Measurements from ENCODE around the gene HOTAIR. TPM values are rescaled to one million over a fixed set of nuclear protein-coding genes. Genes with fewer than 3 reads are reported as not detected.
A peak's percentile ranks its signal among the peaks of the same experiment; 100 is the strongest.

Gene HOTAIR
- total RNA-seq, 2 experiments from 2014 or later: not detected

GRCh38 chr12:54016478-54016964 is 41.8 kb upstream of the HOTAIR start:
- POLR2A ChIA-PET: interaction anchor here (1.0 kb wide), 1 partner anchor 10 kb away, joined by 3 read pairs; no protein-coding TSS in a partner anchor
- Mint-ChIP-seq H3K4me1 (peaks cover 12% of the 10 kb centered on the region), H3K9me3 (no peaks in the 10 kb centered on the region), H3K27ac (no peak overlapping the region), H3K4me3 (no peak overlapping the region), H3K27me3 (peaks cover 81% of the 10 kb centered on the region), H3K36me3 (no peaks in the 10 kb centered on the region)
- DNase-seq (no peak), ATAC-seq (ENCODE audit: low read depth) (no peak)

- Mint-ChIP-seq H3K27ac (no peak overlapping the region), H3K36me3 (no peaks in the 10 kb centered on the region), H3K4me1 (peaks cover 12% of the 10 kb centered on the region), H3K27me3 (peaks cover 81% of the 10 kb centered on the region), H3K9me3 (no peaks in the 10 kb centered on the region), H3K4me3 (no peak overlapping the region)
- no peak for DNase-seq
- no peak for ATAC-seq (ENCODE audit: low read depth)
- POLR2A ChIA-PET: interaction anchor here (1.0 kb wide), 1 partner anchor 10 kb away, joined by 3 read pairs; no protein-coding TSS in a partner anchor
These were observed 41.3 kb upstream of the HOTAIR start for GRCh38 chr12:54016051-54016450.

- Mint-ChIP-seq H3K4me1 (peaks cover 13% of the 10 kb centered on the region), H3K4me3 (no peak overlapping the region), H3K27me3 (peaks cover 82% of the 10 kb centered on the region), H3K36me3 (no peaks in the 10 kb centered on the region), H3K9me3 (no peaks in the 10 kb centered on the region), H3K27ac (no peak overlapping the region)
- no peak for ATAC-seq (ENCODE audit: low read depth)
- no peak for DNase-seq
- POLR2A ChIA-PET: no interaction called here
These were observed 40.5 kb upstream of the HOTAIR start for GRCh38 chr12:54015018-54015931.

- DNase-seq (no peak), ATAC-seq (ENCODE audit: low read depth) (no peak)
- Mint-ChIP-seq H3K9me3 (no peaks in the 10 kb centered on the region), H3K4me3 (peak overlapping the region; percentile 35), H3K4me1 (peaks cover 13% of the 10 kb centered on the region), H3K27ac (no peak overlapping the region), H3K27me3 (peaks cover 85% of the 10 kb centered on the region), H3K36me3 (no peaks in the 10 kb centered on the region)
- POLR2A ChIA-PET: no interaction called here
These were observed 39.7 kb upstream of the HOTAIR start for GRCh38 chr12:54014377-54015017.

- Mint-ChIP-seq H3K27me3 (peaks cover 95% of the 10 kb centered on the region), H3K4me3 (no peak overlapping the region), H3K9me3 (no peaks in the 10 kb centered on the region), H3K27ac (no peak overlapping the region), H3K36me3 (no peaks in the 10 kb centered on the region), H3K4me1 (peaks cover 15% of the 10 kb centered on the region)
- no peak for DNase-seq
- POLR2A ChIA-PET: no interaction called here
- no peak for ATAC-seq (ENCODE audit: low read depth)
These were observed 38.1 kb upstream of the HOTAIR start for GRCh38 chr12:54012631-54013409.

GRCh38 chr12:54011665-54012532 is 37.1 kb upstream of the HOTAIR start:
- ATAC-seq (ENCODE audit: low read depth) (no peak), DNase-seq (no peak)
- H3K27me3 Mint-ChIP-seq: peaks cover 96% of the 10 kb centered on the region
- POLR2A ChIA-PET: no interaction called here
- H3K36me3 Mint-ChIP-seq: no peaks in the 10 kb centered on the region
- no peak overlapping the region for H3K4me3 Mint-ChIP-seq
- H3K27ac Mint-ChIP-seq: no peak overlapping the region
- no peaks in the 10 kb centered on the region for H3K9me3 Mint-ChIP-seq
- H3K4me1 Mint-ChIP-seq: peaks cover 8% of the 10 kb centered on the region

GRCh38 chr12:54010972-54011664 is 36.4 kb upstream of the HOTAIR start:
- no peak for DNase-seq
- no peaks in the 10 kb centered on the region for H3K9me3 Mint-ChIP-seq
- H3K4me3 Mint-ChIP-seq: no peak overlapping the region
- H3K4me1 Mint-ChIP-seq: peaks cover 13% of the 10 kb centered on the region
- POLR2A ChIA-PET: no interaction called here
- H3K36me3 Mint-ChIP-seq: no peaks in the 10 kb centered on the region
- no peak overlapping the region for H3K27ac Mint-ChIP-seq
- H3K27me3 Mint-ChIP-seq: peaks cover 96% of the 10 kb centered on the region
- ATAC-seq (ENCODE audit: low read depth): no peak

- no peaks in the 10 kb centered on the region for H3K9me3 Mint-ChIP-seq
These were observed 35.6 kb upstream of the HOTAIR start for GRCh38 chr12:54010053-54010971.

GRCh38 chr12:54009171-54010052 is 34.7 kb upstream of the HOTAIR start:
- Mint-ChIP-seq H3K4me3 (peak overlapping the region; percentile 24), H3K27me3 (peaks cover 95% of the 10 kb centered on the region), H3K9me3 (no peaks in the 10 kb centered on the region), H3K36me3 (no peaks in the 10 kb centered on the region), H3K27ac (no peak overlapping the region), H3K4me1 (peaks cover 13% of the 10 kb centered on the region)
- POLR2A ChIA-PET: interaction anchor here (0.6 to 1.2 kb wide), 5 partner anchors 8 to 278 kb away, joined by 3 to 6 read pairs (median 4); partner anchors contain the start of gene HOXC5
- ATAC-seq (ENCODE audit: low read depth): no peak
- no peak for DNase-seq

More at GRCh38 chr12:54010053-54010971, 35.6 kb upstream of the HOTAIR start:
- H3K27ac Mint-ChIP-seq: no peak overlapping the region
- ATAC-seq (ENCODE audit: low read depth) (no peak), DNase-seq (no peak)
- peaks cover 14% of the 10 kb centered on the region for H3K4me1 Mint-ChIP-seq
- peaks cover 96% of the 10 kb centered on the region for H3K27me3 Mint-ChIP-seq
- H3K4me3 Mint-ChIP-seq: no peak overlapping the region
- no peaks in the 10 kb centered on the region for H3K36me3 Mint-ChIP-seq
- POLR2A ChIA-PET: no interaction called here

- H3K4me3 Mint-ChIP-seq: no peak overlapping the region
- H3K27ac Mint-ChIP-seq: no peak overlapping the region
- H3K4me1 Mint-ChIP-seq: peaks cover 12% of the 10 kb centered on the region
These were observed 33.5 kb upstream of the HOTAIR start for GRCh38 chr12:54008260-54008552.

More at GRCh38 chr12:54008260-54008552, 33.5 kb upstream of the HOTAIR start:
- POLR2A ChIA-PET: no interaction called here
- ATAC-seq (ENCODE audit: low read depth) (no peak), DNase-seq (no peak)
- Mint-ChIP-seq H3K36me3 (no peaks in the 10 kb centered on the region), H3K27me3 (peaks cover 95% of the 10 kb centered on the region), H3K9me3 (no peaks in the 10 kb centered on the region)
